ENCODE data around the gene TRIP10. TPM values are rescaled to one million over a fixed set of nuclear protein-coding genes. Genes with fewer than 3 reads are reported as not detected.

The TRIP10 gene
- total and polyA plus RNA-seq, 2 donors (not counting 1 experiment from before 2014, with no cell fraction given), result 32.3 to 35.3 TPM

DNA sequence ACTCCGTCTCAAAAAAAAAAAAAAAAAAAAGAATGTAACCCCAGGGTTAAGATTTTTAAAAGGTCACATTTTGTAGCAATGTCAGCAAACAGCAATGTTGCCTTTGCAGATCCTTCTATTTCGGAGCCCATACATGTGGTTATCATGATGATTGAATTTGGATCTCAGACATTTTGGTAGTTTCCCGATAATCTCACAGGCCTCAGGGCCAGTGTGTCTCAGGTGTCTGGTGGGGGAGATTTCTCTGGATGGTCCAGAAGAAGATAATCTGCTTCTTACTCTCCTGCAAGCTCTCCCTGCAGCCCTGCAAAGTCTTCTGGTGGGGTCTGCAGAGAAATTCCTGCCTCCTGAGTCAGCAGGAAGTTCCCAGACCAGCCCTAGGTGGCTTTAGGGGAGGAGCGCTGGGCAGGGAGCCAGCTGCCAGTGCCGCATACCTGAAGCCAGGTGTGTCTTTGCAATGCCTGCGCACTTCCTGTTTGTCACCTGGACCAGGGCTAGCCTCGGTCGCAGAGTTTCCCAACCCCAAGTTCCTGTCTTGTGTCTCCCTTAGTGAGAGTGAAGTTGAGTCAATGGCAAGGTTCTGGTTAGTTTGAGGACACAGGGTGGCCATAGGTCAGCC, 26.4 kb downstream of the TRIP10 start:
- no peaks in the 10 kb centered on the region for H3K9me3 ChIP-seq (ENCODE audit: control insufficient read depth, insufficient read depth, low read depth, low read length)
- H3K27me3 ChIP-seq (ENCODE audit: control insufficient read depth, insufficient read depth, low read length), result no peaks in the 10 kb centered on the region
- no peak for DNase-seq (ENCODE audit: low read depth in 2 of 2)
- no peak overlapping the region for H3K4me2 ChIP-seq (ENCODE audit: extremely low read depth, insufficient read depth, low read length)
- H3K4me3 ChIP-seq (replicated peaks in 1 of 4; ENCODE audit: control extremely low read depth in 1 of 4, insufficient read depth in 1 of 4, low read depth in 3 of 4, low read length in 4 of 4), result no peak overlapping the region
- no peak for TF ChIP-seq EZH2 (IDR thresholded peaks at IDR 0.05; ENCODE audit: low read length, missing control alignments)
- no peaks in the 10 kb centered on the region for H3K36me3 ChIP-seq (ENCODE audit: control insufficient read depth, insufficient read depth, low read length)
- no peak overlapping the region for H3K27ac ChIP-seq (ENCODE audit: insufficient read depth, low read length)
- H2AFZ ChIP-seq (ENCODE audit: low read length), result no peak overlapping the region
- H4K20me1 ChIP-seq (ENCODE audit: control insufficient read depth, extremely low read depth, insufficient read depth, low read length), result no peaks in the 10 kb centered on the region
- no peaks in the 10 kb centered on the region for H3K4me1 ChIP-seq (ENCODE audit: control insufficient read depth, extremely low read depth, insufficient read depth, low read length)
- no peaks in the 10 kb centered on the region for H3K79me2 ChIP-seq (ENCODE audit: control insufficient read depth, insufficient read depth, low read length)
- no peak overlapping the region for H3K9ac ChIP-seq (ENCODE audit: insufficient read depth, low read length)

DNA sequence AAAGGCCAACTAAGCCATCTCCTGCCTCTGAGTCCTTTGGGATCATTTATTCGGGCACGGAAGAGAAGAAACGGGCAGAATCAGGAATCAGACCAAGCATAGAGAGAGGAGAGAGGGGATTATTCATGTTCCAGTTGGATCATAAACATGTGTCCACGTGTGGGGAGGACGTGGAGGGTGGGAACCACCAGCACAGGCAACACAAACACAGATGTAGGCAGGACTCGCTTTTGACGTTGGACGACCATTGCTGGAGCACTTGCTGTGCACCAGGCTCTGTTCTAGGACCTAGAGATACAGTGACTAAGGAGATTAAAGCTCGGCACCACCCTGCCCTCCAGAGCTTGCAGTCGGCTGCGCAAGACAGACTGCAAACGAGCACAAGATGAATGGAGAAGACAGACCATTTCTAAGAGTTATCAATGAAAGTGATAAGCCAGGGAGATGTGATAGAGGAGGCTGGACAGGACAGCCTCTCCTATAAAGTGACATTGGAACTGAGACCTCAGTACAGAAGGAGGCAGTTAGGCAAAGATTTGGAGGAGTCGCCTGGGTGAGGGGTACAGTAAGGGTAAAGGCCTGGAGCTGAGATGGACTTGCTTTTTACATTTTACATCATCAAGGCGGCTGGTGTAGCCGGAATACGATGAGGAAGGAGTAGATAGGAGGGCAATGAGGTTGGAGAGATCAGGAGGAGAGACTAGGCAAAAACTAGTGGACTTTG, 27.0 kb downstream of the TRIP10 start:
- Histone ChIP-seq H3K79me2 (ENCODE audit: control insufficient read depth, insufficient read depth, low read length) (no peaks in the 10 kb centered on the region), H3K36me3 (ENCODE audit: control insufficient read depth, insufficient read depth, low read length) (no peaks in the 10 kb centered on the region), H4K20me1 (ENCODE audit: control insufficient read depth, extremely low read depth, insufficient read depth, low read length) (no peaks in the 10 kb centered on the region), H3K4me3 (replicated peaks in 1 of 4; ENCODE audit: control extremely low read depth in 1 of 4, insufficient read depth in 1 of 4, low read depth in 3 of 4, low read length in 4 of 4) (peak overlapping the region in 1 of 4 experiments; percentile 1), H3K4me1 (ENCODE audit: control insufficient read depth, extremely low read depth, insufficient read depth, low read length) (no peaks in the 10 kb centered on the region), H3K9ac (ENCODE audit: insufficient read depth, low read length) (no peak overlapping the region), H3K4me2 (ENCODE audit: extremely low read depth, insufficient read depth, low read length) (no peak overlapping the region), H3K27me3 (ENCODE audit: control insufficient read depth, insufficient read depth, low read length) (no peaks in the 10 kb centered on the region), H2AFZ (ENCODE audit: low read length) (no peak overlapping the region), H3K9me3 (ENCODE audit: control insufficient read depth, insufficient read depth, low read depth, low read length) (no peaks in the 10 kb centered on the region), H3K27ac (ENCODE audit: insufficient read depth, low read length) (no peak overlapping the region)
- TF ChIP-seq, protein P1, sequence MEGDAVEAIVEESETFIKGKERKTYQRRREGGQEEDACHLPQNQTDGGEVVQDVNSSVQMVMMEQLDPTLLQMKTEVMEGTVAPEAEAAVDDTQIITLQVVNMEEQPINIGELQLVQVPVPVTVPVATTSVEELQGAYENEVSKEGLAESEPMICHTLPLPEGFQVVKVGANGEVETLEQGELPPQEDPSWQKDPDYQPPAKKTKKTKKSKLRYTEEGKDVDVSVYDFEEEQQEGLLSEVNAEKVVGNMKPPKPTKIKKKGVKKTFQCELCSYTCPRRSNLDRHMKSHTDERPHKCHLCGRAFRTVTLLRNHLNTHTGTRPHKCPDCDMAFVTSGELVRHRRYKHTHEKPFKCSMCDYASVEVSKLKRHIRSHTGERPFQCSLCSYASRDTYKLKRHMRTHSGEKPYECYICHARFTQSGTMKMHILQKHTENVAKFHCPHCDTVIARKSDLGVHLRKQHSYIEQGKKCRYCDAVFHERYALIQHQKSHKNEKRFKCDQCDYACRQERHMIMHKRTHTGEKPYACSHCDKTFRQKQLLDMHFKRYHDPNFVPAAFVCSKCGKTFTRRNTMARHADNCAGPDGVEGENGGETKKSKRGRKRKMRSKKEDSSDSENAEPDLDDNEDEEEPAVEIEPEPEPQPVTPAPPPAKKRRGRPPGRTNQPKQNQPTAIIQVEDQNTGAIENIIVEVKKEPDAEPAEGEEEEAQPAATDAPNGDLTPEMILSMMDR (conservative IDR thresholded peaks at IDR 0.05 in 1 of 2, IDR thresholded peaks at IDR 0.05 in 1 of 2; ENCODE audit: low read depth in 1 of 2, low read length in 2 of 2), result no peak
- no peak for TF ChIP-seq EZH2 (IDR thresholded peaks at IDR 0.05; ENCODE audit: low read length, missing control alignments)
- DNase-seq (ENCODE audit: low read depth in 2 of 2), result no peak

GRCh38 chr19:6767081-6767356, 27.5 kb downstream of the TRIP10 start:
- Histone ChIP-seq H2AFZ (ENCODE audit: low read length) (no peak overlapping the region), H3K4me2 (ENCODE audit: extremely low read depth, insufficient read depth, low read length) (no peak overlapping the region), H3K36me3 (ENCODE audit: control insufficient read depth, insufficient read depth, low read length) (no peaks in the 10 kb centered on the region), H3K27ac (ENCODE audit: insufficient read depth, low read length) (no peak overlapping the region), H4K20me1 (ENCODE audit: control insufficient read depth, extremely low read depth, insufficient read depth, low read length) (no peaks in the 10 kb centered on the region), H3K9ac (ENCODE audit: insufficient read depth, low read length) (no peak overlapping the region), H3K27me3 (ENCODE audit: control insufficient read depth, insufficient read depth, low read length) (no peaks in the 10 kb centered on the region), H3K9me3 (ENCODE audit: control insufficient read depth, insufficient read depth, low read depth, low read length) (no peaks in the 10 kb centered on the region), H3K4me1 (ENCODE audit: control insufficient read depth, extremely low read depth, insufficient read depth, low read length) (no peaks in the 10 kb centered on the region), H3K4me3 (replicated peaks in 1 of 4; ENCODE audit: control extremely low read depth in 1 of 4, insufficient read depth in 1 of 4, low read depth in 3 of 4, low read length in 4 of 4) (peak overlapping the region in 1 of 4 experiments; percentile 1), H3K79me2 (ENCODE audit: control insufficient read depth, insufficient read depth, low read length) (no peaks in the 10 kb centered on the region)
- DNase-seq (ENCODE audit: low read depth in 2 of 2), result no peak
- TF ChIP-seq, protein P1 (conservative IDR thresholded peaks at IDR 0.05 in 1 of 2, IDR thresholded peaks at IDR 0.05 in 1 of 2; ENCODE audit: low read depth in 1 of 2, low read length in 2 of 2), result no peak
- TF ChIP-seq EZH2 (IDR thresholded peaks at IDR 0.05; ENCODE audit: low read length, missing control alignments), result no peak

All from fibroblast of lung (primary cell).